HG03103 (cell line): Measurements from ENCODE around the gene LIMS2.
A peak's percentile ranks its signal among the peaks of the same experiment; 100 is the strongest.

Experiments
- ATAC-seq: cut with Tn5 transposase; IDR thresholded peaks from one replicate; pipeline ENCODE4 v1.9.1; 2021; ENCODE audit warnings: low read depth; ENCODE audit not compliant: unreplicated experiment

The LIMS2 gene

GRCh38 chr2:127608061-127609030, 67.0 kb downstream of the LIMS2 start:
- no peak for ATAC-seq

DNA sequence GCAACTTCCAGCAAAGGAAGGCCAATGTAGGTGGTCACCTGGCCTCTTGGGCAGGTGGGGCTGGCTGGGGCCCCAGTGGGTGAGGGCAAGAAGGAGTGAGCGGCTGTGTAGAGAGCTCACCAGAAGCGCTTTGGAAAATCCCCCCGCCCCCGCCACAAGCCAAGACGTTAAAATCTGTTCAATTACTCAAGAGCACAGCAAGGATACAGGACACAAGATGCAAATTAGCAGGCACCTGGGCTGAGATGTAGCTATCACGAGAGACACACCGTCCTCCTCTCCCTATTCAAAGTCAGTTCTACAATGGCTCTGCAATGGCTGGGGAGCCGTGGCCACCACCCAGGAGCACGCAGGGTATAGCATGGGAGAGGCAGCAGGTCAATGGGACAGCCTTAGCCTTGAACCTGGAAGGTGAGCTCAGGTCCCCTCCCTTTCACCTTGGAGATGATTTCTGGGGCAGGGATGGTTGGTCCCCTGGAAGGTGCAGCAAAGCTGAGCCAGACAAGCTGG, 67.9 kb downstream of the LIMS2 start:
- no peak for ATAC-seq

DNA sequence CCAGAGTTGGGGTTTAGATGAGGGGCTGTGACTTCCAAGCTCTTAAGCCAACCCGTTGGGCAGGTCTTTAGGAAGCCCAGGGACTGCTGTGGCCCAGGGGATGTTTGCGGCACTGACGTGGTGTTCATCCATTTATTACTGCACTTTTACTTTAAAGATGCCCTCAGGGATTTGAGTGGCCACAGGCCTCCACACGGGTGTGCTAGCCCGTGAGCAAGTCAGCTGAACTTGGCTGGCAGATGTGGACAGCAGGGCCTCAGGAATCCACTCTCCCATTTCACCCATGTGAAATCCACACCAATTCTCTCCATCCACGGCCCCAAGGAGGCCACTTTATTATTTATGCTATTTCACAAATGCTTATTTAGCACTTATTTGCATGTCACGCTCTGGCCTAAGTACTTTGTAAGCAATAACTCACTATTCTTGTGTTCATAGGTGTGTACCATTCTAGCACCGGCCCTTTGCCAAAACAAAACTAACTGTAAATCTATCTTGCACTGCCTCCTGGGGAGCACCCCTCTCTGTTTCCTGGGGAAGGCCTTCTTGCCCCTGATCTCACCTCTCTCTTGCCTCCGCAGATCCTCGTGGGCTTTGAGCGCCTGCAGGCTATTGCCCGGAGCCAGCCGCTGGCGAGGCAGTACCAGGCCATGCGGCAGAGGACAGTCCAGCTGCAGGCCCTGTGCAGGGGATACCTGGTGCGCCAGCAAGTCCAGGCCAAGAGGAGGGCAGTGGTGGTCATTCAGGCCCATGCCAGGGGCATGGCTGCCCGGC, 68.5 kb downstream of the LIMS2 start:
- ATAC-seq: no peak

DNA sequence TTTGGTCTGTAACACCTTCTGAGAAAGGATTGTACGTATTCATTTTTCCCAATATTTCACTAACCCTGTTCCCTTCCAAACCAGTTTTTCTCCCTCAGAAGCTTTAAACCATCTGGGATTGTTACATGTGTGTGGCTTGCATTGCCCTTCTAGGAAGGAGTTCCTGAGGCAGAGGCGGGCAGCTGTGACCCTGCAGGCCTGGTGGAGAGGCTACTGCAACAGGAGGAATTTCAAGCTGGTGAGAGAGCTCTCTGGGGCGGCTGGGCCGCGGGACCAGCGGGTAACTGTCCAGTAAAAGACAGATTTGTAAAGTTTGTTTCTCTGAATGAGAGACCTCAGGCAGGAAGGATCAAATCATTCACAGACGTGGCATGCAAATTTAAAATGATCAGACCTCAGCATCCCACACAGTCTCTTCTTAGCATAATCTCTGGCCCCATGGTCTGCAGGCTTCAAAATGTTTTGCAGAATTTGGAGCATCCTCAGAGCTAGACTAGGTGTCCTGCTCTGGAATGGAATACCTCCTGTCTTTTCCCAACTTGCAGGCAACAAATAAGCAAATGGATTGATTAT, 69.6 kb downstream of the LIMS2 start:
- no peak for ATAC-seq

DNA sequence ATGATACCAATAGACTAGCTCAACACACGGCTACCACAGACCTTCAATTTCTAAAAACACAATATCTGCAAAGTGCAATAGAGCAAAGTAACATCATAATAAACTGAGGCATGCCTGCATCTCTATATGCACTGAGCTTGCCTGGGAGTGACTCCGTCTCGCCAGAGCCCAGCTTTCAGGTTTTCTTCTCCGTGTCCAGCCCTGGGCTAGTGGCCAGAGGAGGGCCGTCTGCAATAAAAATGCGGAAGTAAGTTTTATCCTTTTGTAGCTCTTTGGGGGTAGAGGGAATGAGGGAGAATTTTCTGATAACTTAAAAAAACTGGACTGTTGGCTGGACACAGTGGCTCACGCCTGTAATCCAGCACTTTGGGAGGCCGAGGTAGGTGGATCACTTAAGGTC, 70.3 kb downstream of the LIMS2 start:
- no peak for ATAC-seq

DNA sequence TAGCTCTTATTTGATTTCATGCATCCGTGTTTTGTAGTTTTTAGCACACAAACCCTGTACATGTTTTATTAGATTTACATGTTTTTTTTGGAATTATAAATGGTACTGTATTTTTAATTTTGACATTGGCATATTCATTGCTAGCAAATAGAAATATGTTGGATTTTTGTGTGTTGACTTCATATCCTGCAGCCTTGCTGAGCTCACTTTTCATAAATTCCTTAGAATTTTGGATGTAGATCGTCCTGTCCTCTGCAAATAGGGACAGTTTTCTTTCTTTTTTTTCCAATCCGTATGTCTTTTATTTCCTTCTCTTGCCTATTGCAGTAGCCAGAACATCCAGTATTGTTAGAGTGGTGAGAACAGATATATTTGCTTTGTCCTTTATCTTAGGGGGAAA, 76.1 kb downstream of the LIMS2 start:
- no peak for ATAC-seq

DNA sequence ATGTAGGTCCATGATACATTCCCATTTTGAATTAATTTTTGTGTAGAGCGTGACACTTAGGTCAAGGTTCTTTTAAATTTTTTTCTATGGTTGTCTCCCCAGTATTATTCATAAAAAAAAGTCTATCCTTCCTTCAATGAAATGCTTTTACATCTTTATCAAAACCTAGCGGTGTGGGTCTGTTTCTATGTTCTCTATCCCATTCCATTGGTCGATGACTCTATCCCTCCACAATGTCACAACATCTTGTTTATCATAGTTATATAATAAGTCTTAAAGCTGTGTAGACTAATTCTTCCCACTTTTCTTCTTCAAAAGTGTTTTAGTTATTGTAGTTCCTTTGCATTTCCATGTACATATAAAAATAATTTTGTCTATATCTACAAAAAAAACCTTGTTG, 76.6 kb downstream of the LIMS2 start:
- no peak for ATAC-seq

DNA sequence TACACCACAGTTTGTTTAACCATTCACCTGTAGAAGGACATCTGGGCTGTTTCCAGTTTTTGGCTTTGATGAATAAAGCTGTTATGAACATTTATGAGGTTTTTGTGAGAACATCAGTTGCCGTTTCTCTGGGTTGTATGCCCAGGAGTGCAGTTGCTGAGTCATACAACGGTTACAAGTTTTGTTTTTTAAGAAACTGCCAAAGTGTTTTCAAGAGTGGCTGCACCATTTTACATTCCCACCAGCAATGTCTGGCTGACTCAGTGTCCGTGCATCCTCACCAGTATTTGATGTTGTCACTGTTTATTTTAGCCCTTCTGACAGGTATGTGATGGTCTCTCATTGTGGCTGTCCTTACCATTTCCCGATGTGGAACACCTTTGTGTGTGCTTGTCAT, 77.3 kb downstream of the LIMS2 start:
- ATAC-seq: no peak

- ATAC-seq: no peak
These were observed 78.0 kb downstream of the LIMS2 start for GRCh38 chr2:127597046-127597983.

GRCh38 chr2:127596311-127597045, 78.9 kb downstream of the LIMS2 start:
- ATAC-seq: no peak

- no peak for ATAC-seq
These were observed 81.2 kb downstream of the LIMS2 start for GRCh38 chr2:127594116-127594591.

GRCh38 chr2:127593228-127594115, 81.9 kb downstream of the LIMS2 start:
- ATAC-seq: no peak

DNA sequence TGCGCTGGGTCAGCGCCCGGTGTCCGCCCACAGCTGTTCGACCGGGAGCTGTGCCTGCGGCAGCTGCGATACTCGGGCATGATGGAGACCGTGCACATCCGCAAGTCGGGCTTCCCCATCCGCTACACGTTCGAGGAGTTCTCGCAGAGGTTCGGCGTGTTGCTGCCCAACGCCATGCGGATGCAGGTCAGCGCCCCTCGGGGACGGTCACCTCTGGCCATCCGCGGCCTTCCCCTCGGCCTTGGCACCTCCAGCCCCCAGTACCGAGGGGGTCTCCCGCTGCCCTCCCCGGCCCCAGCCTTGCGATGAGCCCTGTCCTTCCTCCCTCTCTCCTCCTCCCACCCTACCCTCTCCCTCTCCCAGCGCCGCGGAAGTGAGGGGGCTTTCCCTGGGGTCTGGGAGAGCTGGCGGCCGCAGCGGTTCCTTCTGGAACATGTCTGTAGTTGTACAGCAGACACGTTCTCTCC, 82.5 kb downstream of the LIMS2 start:
- no peak for ATAC-seq

DNA sequence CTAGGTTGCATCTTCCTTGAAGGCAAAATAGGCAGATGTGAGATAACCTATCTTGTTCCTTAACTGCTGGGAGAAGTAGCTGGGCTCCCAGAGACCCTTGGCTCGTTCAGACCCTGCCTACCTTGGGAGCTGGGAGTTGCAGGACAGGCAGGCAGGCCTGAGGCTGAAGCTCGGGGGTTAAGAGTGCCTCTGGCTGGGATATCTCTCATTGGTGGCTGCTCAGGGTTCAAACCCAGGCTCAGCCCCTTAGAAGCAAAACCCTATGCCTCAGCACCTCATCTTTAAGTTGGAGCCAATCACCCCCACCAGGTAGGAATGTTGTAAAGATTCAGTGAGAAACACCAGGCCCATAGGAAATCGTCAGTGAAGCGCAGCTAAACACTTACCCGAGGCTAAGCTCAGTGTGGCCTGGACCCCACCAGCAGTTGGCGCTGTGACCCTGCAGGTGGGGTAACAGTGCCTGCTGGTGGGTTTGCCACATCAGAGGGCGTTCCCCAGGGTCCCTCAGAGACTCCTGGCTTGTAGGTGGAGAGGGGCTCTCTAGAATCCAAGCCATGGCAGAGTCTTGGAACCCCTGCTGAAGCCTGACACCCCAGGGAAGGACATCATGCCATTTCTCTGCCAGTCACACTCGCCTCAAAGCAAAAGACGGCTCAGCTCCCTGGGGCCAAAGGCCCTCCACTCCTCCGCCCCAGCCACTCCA, 84.0 kb downstream of the LIMS2 start:
- ATAC-seq: peak; percentile 85

DNA sequence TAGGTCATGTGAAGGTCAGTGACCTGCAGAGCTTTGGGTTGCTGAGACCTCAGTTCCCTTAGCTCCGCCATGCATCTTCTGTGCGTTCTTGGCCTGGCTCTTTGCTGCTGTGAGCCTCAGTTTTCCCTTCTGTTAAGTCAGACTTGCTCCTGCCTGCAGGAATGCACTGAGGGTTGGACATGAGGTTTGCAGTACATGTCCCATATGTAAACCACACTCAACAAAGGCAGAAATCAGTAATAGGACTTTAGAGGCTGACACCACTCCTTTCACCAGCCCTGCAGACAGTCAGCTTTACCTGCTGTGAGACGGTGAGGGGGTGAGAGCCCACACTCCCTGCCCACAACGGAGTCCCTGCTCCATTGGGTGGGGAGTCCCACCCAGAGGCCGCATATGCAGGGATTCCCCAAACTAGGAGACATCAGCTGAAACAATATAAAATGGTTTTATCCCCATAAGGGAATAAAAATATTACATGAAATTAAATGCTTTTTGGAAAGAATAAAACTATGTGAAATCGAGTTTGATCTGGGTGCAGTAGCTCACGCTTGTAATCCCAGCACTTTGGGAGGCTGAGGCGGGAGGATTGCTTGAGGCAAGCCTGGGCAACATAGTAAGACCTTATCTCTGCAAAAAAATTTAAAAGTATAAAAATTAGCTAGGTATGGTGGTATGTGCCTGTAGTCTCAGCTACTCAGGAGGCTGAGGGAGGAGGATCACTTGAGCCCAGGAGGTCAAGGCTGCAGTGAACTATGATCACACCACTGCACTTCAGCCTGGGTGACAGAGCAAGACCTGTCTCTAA, 84.7 kb downstream of the LIMS2 start:
- ATAC-seq: no peak

GRCh38 chr2:127589841-127590240, 85.5 kb downstream of the LIMS2 start:
- no peak for ATAC-seq

- no peak for ATAC-seq
These were observed 86.0 kb downstream of the LIMS2 start for GRCh38 chr2:127589358-127589757.
